Gastroesophageal sphincter (tissue), 4 donors: ENCODE results near the gene ARID1B. TPM values are rescaled to one million over a fixed set of nuclear protein-coding genes. Genes with fewer than 3 reads are reported as not detected.

Experiments
- ATAC-seq: fragments of 150-250 bp; one replicate; pipeline ENCODE4 v1.9.1; 2016; ENCODE audit warnings: mild to moderate bottlenecking, moderate library complexity
- H3K27ac ChIP-seq, 4 donors: fragments of 200-600 bp; sonication (generic) in 3 of 4; 1 replicate in 3 of 4; 2 replicates in 1 of 4; pipeline ENCODE4 v1.5.1; 2016 to 2019
- H3K27me3 ChIP-seq: fragments of 200-600 bp; sonication (generic); one replicate; pipeline ENCODE4 v1.5.1; 2019
- H3K36me3 ChIP-seq, 2 donors: fragments of 200-600 bp; sonication (generic); one replicate each; pipeline ENCODE4 v1.5.1; 2019; ENCODE audit warnings: control low read depth in 1 of 2
- H3K4me1 ChIP-seq, 3 donors: fragments of 200-600 bp; sonication (generic); 1 replicate in 2 of 3; 2 replicates in 1 of 3; pipeline ENCODE4 v1.5.1; 2016 to 2019; ENCODE audit warnings: control low read depth in 2 of 3
- H3K4me3 ChIP-seq, 2 donors: fragments of 200-600 bp; sonication (generic); one replicate each; pipeline ENCODE4 v1.5.1; 2019; ENCODE audit warnings: mild to moderate bottlenecking in 1 of 2, moderate library complexity in 1 of 2
- H3K9me3 ChIP-seq, 3 donors: fragments of 200-600 bp; sonication (generic); one replicate each; pipeline ENCODE4 v1.5.1; 2017 to 2019; ENCODE audit warnings: control low read depth in 2 of 3
- CTCF ChIP-seq, 4 experiments: fragments of 200-600 bp in 2 of 4; fragments of 450-650 bp in 2 of 4; sonication (generic) in 1 of 4; IDR thresholded peaks; one replicate each; pipeline ENCODE4 v1.5.1; 2017 to 2019; ENCODE audit warnings: antibody characterized with exemption in 4 of 4, mild to moderate bottlenecking in 2 of 4, moderate library complexity in 2 of 4
- EP300 ChIP-seq: sonication (generic); formaldehyde crosslinking; IDR thresholded peaks from one replicate; pipeline ENCODE4 v1.6.1; 2017; ENCODE audit warnings: antibody characterized with exemption, mild to moderate bottlenecking
- POLR2A ChIP-seq, 2 donors: fragments of 450-650 bp; IDR thresholded peaks; one replicate each; pipeline ENCODE4 v1.6.1; 2017; ENCODE audit warnings: antibody characterized with exemption in 2 of 2, mild to moderate bottlenecking in 2 of 2, moderate library complexity in 1 of 2
- POLR2AphosphoS5 ChIP-seq: sonication (generic); formaldehyde crosslinking; IDR thresholded peaks from one replicate; pipeline ENCODE4 v1.6.1; 2017; ENCODE audit warnings: antibody characterized with exemption
- whole genome bisulfite sequencing, 2 donors: methylation state at CpG; one replicate each; pipeline ENCODE4 v1.1.5; 2018; ENCODE audit warnings: low coverage in 1 of 2; 5-methylcytosine and 5-hydroxymethylcytosine counted together
- total RNA-seq, 4 donors: library from RNA; depleted of rRNA; stranded (reverse); fragments of >200 nt; gene quantifications; one replicate each; pipeline ENCODE4 v1.1.0, GENCODE V29; 2016

The ARID1B gene
- total RNA-seq, 4 donors from 2014 or later = 40.0 to 106 (median 79.7) TPM

DNA sequence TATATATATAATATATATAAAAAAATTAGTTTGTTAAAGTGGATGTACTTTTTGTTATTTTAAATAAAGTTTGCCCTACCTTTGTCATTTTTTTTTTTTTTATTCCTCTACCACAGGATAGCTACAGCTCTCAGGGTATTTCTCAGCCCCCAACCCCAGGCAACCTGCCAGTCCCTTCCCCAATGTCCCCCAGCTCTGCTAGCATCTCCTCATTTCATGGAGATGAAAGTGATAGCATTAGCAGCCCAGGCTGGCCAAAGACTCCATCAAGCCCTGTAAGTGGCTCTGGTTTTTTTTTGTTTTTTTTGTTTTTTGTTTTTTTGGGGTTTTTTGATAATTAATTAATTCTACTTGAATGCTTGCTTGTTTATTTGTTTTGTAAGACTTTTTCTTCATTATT lies 397.6 kb downstream of the ARID1B start:
- Histone ChIP-seq H3K36me3 (peaks cover 0 to 12% of the 10 kb centered on the region in 2 donors), H3K9me3 (no peaks in the 10 kb centered on the region), H3K4me3 (no peak overlapping the region), H3K27ac (no peak overlapping the region), H3K27me3 (no peaks in the 10 kb centered on the region), H3K4me1 (peaks cover 0 to 18% (median 0%) of the 10 kb centered on the region in 3 donors)
- TF ChIP-seq EP300 (no peak), POLR2A (IDR thresholded peaks at IDR 0.05) (no peak), POLR2AphosphoS5 (no peak), CTCF (IDR thresholded peaks at IDR 0.05) (no peak)
- ATAC-seq = no peak

GRCh38 chr6:157177731-157178336 lies 400.7 kb downstream of the ARID1B start:
- peaks cover 0 to under 1% (median 0%) of the 10 kb centered on the region in 3 donors for H3K4me1 ChIP-seq
- no peak overlapping the region for H3K27ac ChIP-seq
- H3K27me3 ChIP-seq = no peaks in the 10 kb centered on the region
- no peak for ATAC-seq
- peaks cover 0 to 33% of the 10 kb centered on the region in 2 donors for H3K36me3 ChIP-seq
- TF ChIP-seq POLR2AphosphoS5 = no peak
- no peak for TF ChIP-seq EP300
- TF ChIP-seq POLR2A (IDR thresholded peaks at IDR 0.05) = no peak
- no peak for TF ChIP-seq CTCF (IDR thresholded peaks at IDR 0.05)
- no peak overlapping the region for H3K4me3 ChIP-seq
- 91 to 93% methylated on average over 13 to 15 of the region's 15 CpGs for WGBS, 2 donors
- no peaks in the 10 kb centered on the region for H3K9me3 ChIP-seq

DNA sequence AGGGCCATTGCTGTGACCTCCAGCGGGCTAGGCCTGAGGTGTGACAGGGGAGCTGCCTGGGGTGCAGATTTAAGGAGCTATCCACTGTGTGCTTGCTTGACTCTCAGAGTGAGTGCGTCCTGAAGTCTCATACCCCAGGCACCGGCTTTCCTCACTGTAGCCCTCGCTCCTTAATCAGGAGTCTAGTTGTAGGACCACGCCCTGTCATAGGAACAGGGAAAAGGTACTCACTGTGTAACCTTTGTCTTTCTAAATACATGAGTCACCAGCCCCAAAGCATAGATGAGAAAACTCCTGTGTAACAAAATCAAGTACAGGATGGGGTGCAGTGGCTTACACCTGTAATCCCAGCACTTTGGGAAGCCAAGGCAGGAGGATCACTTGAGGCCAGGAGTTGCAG lies 404.5 kb downstream of the ARID1B start:
- WGBS, 2 donors = 92% methylated on average over 2 of the region's 5 CpGs; no CpG with 5 or more reads in 1 of the 2 donors
- H3K9me3 ChIP-seq = no peaks in the 10 kb centered on the region
- ATAC-seq = no peak
- H3K4me3 ChIP-seq = no peak overlapping the region
- TF ChIP-seq EP300 (no peak), CTCF (IDR thresholded peaks at IDR 0.05) (no peak)
- peaks cover 0 to 61% of the 10 kb centered on the region in 2 donors for H3K36me3 ChIP-seq
- H3K4me1 ChIP-seq = peaks cover 0 to 16% (median 0%) of the 10 kb centered on the region in 3 donors
- no peak overlapping the region for H3K27ac ChIP-seq
- H3K27me3 ChIP-seq = no peaks in the 10 kb centered on the region

DNA sequence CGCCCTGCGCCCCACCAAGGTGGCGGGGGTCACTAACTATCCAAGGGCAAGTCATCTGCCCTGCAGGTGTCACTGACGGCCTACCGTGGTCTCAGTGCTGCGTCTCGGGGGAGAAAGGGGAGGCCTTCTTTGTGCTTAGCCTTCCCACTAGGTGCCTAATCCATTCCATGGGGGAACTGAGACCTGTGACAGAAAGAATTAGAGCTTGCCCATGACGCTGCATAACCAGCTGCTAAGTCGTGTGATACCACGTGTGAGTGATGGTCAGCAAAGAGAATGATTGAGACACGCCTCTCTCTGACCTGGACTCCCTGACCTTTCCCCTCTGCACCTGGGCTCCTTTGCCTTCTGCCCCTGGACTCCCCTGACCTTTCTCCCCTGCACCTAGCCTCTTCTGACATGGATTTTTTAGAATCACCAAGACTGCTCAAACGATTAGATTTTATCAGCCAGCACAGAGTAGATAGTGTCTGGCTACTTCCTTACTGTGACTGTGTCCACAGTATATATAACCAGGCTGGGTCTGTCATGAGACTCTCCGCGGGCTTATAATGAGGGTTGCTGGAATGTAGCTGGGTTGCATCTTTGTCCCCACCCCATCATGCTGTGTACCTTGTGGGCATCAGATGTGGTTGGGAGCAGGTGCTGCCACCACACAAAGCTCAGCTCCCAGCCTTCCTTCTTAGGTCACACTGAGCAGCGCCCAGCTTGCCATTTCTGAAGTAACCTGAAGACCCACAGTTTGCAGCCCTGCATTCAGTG lies 405.5 kb downstream of the ARID1B start:
- Histone ChIP-seq H3K36me3 (peaks cover 0 to 61% of the 10 kb centered on the region in 2 donors), H3K4me3 (no peak overlapping the region), H3K4me1 (peaks cover 2 to 27% (median 3%) of the 10 kb centered on the region in 3 donors), H3K9me3 (no peaks in the 10 kb centered on the region), H3K27ac (no peak overlapping the region), H3K27me3 (no peaks in the 10 kb centered on the region)
- TF ChIP-seq POLR2AphosphoS5 (no peak), CTCF (IDR thresholded peaks at IDR 0.05) (no peak), EP300 (no peak), POLR2A (IDR thresholded peaks at IDR 0.05) (no peak)
- no peak for ATAC-seq
- WGBS, 2 donors = 79% methylated on average over 9 of the region's 15 CpGs; no CpG with 5 or more reads in 1 of the 2 donors
